Loucy (cell line): Measurements from ENCODE around the gene SRPX2.

Experiments
- H2AFZ ChIP-seq: fragments of 200-600 bp; sonication (generic); 2 replicates; pipeline ENCODE4 v1.6.0; 2016; ENCODE audit warnings: antibody characterized with exemption, mild to moderate bottlenecking, low read length, moderate library complexity
- H3F3A ChIP-seq: fragments of 200-600 bp; 2 replicates; pipeline ENCODE4 v1.6.0; 2016; ENCODE audit warnings: antibody characterized with exemption, low read depth, mild to moderate bottlenecking
- H3K27me3 ChIP-seq: fragments of 200-600 bp; sonication (generic); 2 replicates; pipeline ENCODE4 v1.6.1; 2014; ENCODE audit warnings: low read length, mild to moderate bottlenecking; ENCODE audit not compliant: insufficient read depth, poor library complexity, severe bottlenecking
- H3K36me3 ChIP-seq: fragments of 200-600 bp; sonication (generic); 2 replicates; pipeline ENCODE4 v1.6.1; 2016; ENCODE audit warnings: low read length; ENCODE audit not compliant: insufficient read depth
- H3K4me1 ChIP-seq: fragments of 200-600 bp; sonication (generic); 2 replicates; pipeline ENCODE4 v1.5.1; 2014; ENCODE audit warnings: low read length, mild to moderate bottlenecking; ENCODE audit not compliant: insufficient read depth, poor library complexity, severe bottlenecking
- H3K4me2 ChIP-seq: fragments of 200-600 bp; sonication (generic); 2 replicates; pipeline ENCODE4 v1.6.0; 2014; ENCODE audit warnings: antibody characterized with exemption, low read length, low read depth, mild to moderate bottlenecking; ENCODE audit not compliant: poor library complexity, severe bottlenecking
- H3K4me3 ChIP-seq: fragments of 200-600 bp; sonication (generic); 2 replicates; pipeline ENCODE4 v1.5.1; 2014; ENCODE audit warnings: low read length, mild to moderate bottlenecking, mixed read lengths; ENCODE audit not compliant: poor library complexity, severe bottlenecking
- H3K79me2 ChIP-seq: fragments of 200-600 bp; sonication (generic); 2 replicates; pipeline ENCODE4 v1.6.1; 2014; ENCODE audit warnings: low read length; ENCODE audit not compliant: insufficient read depth
- H3K9ac ChIP-seq: fragments of 200-600 bp; sonication (generic); 2 replicates; pipeline ENCODE4 v1.6.0; 2014; ENCODE audit warnings: mild to moderate bottlenecking, low read depth, low read length, moderate library complexity; ENCODE audit not compliant: poor library complexity, severe bottlenecking
- H3K9me2 ChIP-seq: fragments of 200-600 bp; sonication (generic); replicated peaks from 2 replicates; pipeline ENCODE4 v1.6.1; 2016; ENCODE audit warnings: low read depth, low read length, mixed read lengths
- H3K9me3 ChIP-seq: fragments of 200-600 bp; sonication (generic); 2 replicates; pipeline ENCODE4 v1.6.1; 2014; ENCODE audit warnings: mild to moderate bottlenecking, antibody characterized with exemption, low read length, low read depth; ENCODE audit not compliant: insufficient read depth
- H4K20me1 ChIP-seq: fragments of 200-600 bp; sonication (generic); 2 replicates; pipeline ENCODE4 v1.6.0; 2014; ENCODE audit warnings: antibody characterized with exemption, low read length, mild to moderate bottlenecking; ENCODE audit not compliant: insufficient read depth, poor library complexity, severe bottlenecking
- EZH2phosphoT487 ChIP-seq: fragments of 200-600 bp; IDR thresholded peaks from 2 replicates; pipeline ENCODE4 v1.6.1; 2018; ENCODE audit warnings: antibody characterized with exemption, mild to moderate bottlenecking, moderate library complexity, borderline replicate concordance
- TF ChIP-seq, protein P1 (sequence below): fragments of 200-600 bp; sonication (generic); conservative IDR thresholded peaks from 2 replicates; pipeline ENCODE4 v1.5.1; 2014; ENCODE audit warnings: mild to moderate bottlenecking, antibody characterized with exemption, low read length

Gene SRPX2

DNA sequence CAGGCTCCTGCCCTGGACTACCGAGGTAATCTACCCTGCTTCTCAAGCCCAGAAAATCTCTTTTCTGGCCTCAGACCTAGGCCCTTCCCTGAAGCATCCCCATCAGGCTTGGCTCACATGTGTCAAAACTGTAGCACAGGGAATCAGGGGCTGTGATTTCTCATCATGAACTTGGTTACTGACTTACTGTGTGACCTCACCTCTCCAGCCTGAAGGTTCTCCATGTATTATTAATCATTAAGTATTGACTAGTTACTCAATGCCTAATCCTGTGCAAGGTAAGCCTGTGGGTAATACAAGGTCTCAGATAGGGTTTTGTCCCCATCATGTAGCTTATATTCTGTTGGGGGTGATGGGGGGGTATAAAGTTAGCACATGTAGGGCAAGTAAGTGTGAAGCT lies 6.8 kb downstream of the SRPX2 start:
- Histone ChIP-seq H3K4me1 (no peaks in the 10 kb centered on the region), H3K36me3 (no peaks in the 10 kb centered on the region), H3K27me3 (no peaks in the 10 kb centered on the region), H2AFZ (no peak overlapping the region), H4K20me1 (no peaks in the 10 kb centered on the region), H3K9me2 (no peaks in the 10 kb centered on the region), H3K9ac (no peak overlapping the region), H3K4me3 (no peak overlapping the region), H3K79me2 (no peaks in the 10 kb centered on the region), H3K4me2 (no peak overlapping the region), H3K9me3 (no peaks in the 10 kb centered on the region), H3F3A (no peaks in the 10 kb centered on the region)
- TF ChIP-seq, protein P1, sequence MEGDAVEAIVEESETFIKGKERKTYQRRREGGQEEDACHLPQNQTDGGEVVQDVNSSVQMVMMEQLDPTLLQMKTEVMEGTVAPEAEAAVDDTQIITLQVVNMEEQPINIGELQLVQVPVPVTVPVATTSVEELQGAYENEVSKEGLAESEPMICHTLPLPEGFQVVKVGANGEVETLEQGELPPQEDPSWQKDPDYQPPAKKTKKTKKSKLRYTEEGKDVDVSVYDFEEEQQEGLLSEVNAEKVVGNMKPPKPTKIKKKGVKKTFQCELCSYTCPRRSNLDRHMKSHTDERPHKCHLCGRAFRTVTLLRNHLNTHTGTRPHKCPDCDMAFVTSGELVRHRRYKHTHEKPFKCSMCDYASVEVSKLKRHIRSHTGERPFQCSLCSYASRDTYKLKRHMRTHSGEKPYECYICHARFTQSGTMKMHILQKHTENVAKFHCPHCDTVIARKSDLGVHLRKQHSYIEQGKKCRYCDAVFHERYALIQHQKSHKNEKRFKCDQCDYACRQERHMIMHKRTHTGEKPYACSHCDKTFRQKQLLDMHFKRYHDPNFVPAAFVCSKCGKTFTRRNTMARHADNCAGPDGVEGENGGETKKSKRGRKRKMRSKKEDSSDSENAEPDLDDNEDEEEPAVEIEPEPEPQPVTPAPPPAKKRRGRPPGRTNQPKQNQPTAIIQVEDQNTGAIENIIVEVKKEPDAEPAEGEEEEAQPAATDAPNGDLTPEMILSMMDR = no peak
- TF ChIP-seq EZH2phosphoT487 = no peak

DNA sequence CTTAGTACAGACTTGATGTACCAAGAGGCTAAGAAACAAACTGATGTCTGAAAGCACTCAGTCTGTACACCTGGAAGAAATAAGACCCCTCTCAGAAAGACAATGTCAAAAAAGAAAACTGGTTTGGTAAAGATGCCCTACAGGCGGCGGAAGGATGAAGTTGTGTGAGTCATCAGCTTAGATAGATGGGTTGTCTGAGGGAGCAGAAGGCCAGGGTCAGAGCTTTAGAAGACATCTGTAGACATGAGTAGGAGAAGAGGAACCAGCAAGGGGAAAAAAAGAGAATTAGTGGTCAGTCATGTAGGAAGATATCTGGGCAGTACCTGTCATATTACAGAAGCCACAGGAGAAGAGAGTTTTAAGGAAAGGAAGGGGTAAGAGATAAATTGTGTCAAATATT lies 8.3 kb downstream of the SRPX2 start:
- TF ChIP-seq EZH2phosphoT487 = no peak
- TF ChIP-seq, protein P1 = no peak
- Histone ChIP-seq H3K36me3 (no peaks in the 10 kb centered on the region), H2AFZ (no peak overlapping the region), H3K27me3 (no peaks in the 10 kb centered on the region), H3K4me1 (no peaks in the 10 kb centered on the region), H3K9me2 (no peaks in the 10 kb centered on the region), H3K79me2 (no peaks in the 10 kb centered on the region), H4K20me1 (no peaks in the 10 kb centered on the region), H3K4me2 (no peak overlapping the region), H3K9me3 (no peaks in the 10 kb centered on the region), H3K4me3 (no peak overlapping the region), H3F3A (no peaks in the 10 kb centered on the region), H3K9ac (no peak overlapping the region)

DNA sequence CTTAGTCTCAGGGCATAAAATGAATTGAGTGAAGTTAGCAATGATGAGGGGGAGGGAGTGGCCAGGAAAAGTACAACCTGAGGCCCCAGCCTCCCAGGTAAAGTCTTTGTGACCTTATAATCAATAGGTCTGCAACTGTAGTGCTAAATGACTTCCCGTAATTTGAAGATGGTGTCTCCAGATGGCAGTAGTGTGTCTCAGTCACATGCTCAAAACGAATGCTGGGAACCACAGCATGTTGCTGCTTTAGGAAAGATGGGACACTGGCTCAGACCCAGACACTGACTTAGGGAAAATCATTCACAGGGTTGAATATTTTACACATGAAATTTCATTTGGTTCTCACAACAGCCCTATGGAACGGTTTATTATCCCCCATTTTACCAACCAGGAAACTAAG lies 10.3 kb downstream of the SRPX2 start:
- Histone ChIP-seq H3K4me3 (no peak overlapping the region), H4K20me1 (no peaks in the 10 kb centered on the region), H3F3A (no peaks in the 10 kb centered on the region), H3K4me2 (no peak overlapping the region), H3K9me2 (no peaks in the 10 kb centered on the region), H3K27me3 (no peaks in the 10 kb centered on the region), H3K9ac (no peak overlapping the region), H3K4me1 (no peaks in the 10 kb centered on the region), H3K36me3 (no peaks in the 10 kb centered on the region), H3K9me3 (no peaks in the 10 kb centered on the region), H3K79me2 (no peaks in the 10 kb centered on the region), H2AFZ (peak overlapping the region; percentile 59; the same call in 1 of the 2 replicates)
- no peak for TF ChIP-seq EZH2phosphoT487
- TF ChIP-seq, protein P1 = peak; percentile 46
